ENCODE measurements around the gene PTN.

The PTN gene

GRCh38 chr7:137329411-137329810 lies 14.1 kb downstream of the PTN start:
- Histone ChIP-seq H3F3A (ENCODE audit: insufficient read depth) (no peaks in the 10 kb centered on the region), H3K9me2 (replicated peaks; ENCODE audit: insufficient read depth, low read length) (no peaks in the 10 kb centered on the region), H3K9me3 (ENCODE audit: insufficient read depth, low read length) (no peaks in the 10 kb centered on the region), H3K4me3 (ENCODE audit: insufficient read depth, low read length, poor library complexity, severe bottlenecking) (no peak overlapping the region), H3K79me2 (ENCODE audit: insufficient read depth, low read length) (no peaks in the 10 kb centered on the region), H3K4me2 (ENCODE audit: low read depth, low read length, poor library complexity, severe bottlenecking) (no peak overlapping the region), H3K9ac (ENCODE audit: low read length) (no peak overlapping the region), H2AFZ (ENCODE audit: low read depth, low read length, severe bottlenecking) (no peak overlapping the region), H3K36me3 (ENCODE audit: low read length) (no peaks in the 10 kb centered on the region), H4K20me1 (ENCODE audit: low read depth, low read length) (no peaks in the 10 kb centered on the region), H3K27me3 (ENCODE audit: low read length) (no peaks in the 10 kb centered on the region), H3K27ac (ENCODE audit: low read depth, low read length) (no peak overlapping the region)
- TF ChIP-seq EZH2phosphoT487 (conservative IDR thresholded peaks at IDR 0.05; ENCODE audit: low read length), result no peak
- no peak for TF ChIP-seq CTCF (IDR thresholded peaks at IDR 0.05; ENCODE audit: insufficient read depth, low read length, poor library complexity, severe bottlenecking)

- Histone ChIP-seq H3K9ac (ENCODE audit: low read length) (no peak overlapping the region), H3K36me3 (ENCODE audit: low read length) (no peaks in the 10 kb centered on the region), H3K79me2 (ENCODE audit: insufficient read depth, low read length) (no peaks in the 10 kb centered on the region), H3K4me2 (ENCODE audit: low read depth, low read length, poor library complexity, severe bottlenecking) (no peak overlapping the region), H4K20me1 (ENCODE audit: low read depth, low read length) (no peaks in the 10 kb centered on the region), H3K9me2 (replicated peaks; ENCODE audit: insufficient read depth, low read length) (no peaks in the 10 kb centered on the region), H2AFZ (ENCODE audit: low read depth, low read length, severe bottlenecking) (no peak overlapping the region), H3K9me3 (ENCODE audit: insufficient read depth, low read length) (no peaks in the 10 kb centered on the region), H3F3A (ENCODE audit: insufficient read depth) (no peaks in the 10 kb centered on the region), H3K27ac (ENCODE audit: low read depth, low read length) (no peak overlapping the region), H3K27me3 (ENCODE audit: low read length) (no peaks in the 10 kb centered on the region), H3K4me3 (ENCODE audit: insufficient read depth, low read length, poor library complexity, severe bottlenecking) (no peak overlapping the region)
- TF ChIP-seq CTCF (IDR thresholded peaks at IDR 0.05; ENCODE audit: insufficient read depth, low read length, poor library complexity, severe bottlenecking), result no peak
- no peak for TF ChIP-seq EZH2phosphoT487 (conservative IDR thresholded peaks at IDR 0.05; ENCODE audit: low read length)
Observed at GRCh38 chr7:137328373-137329120, 15.0 kb downstream of the PTN start.

- no peaks in the 10 kb centered on the region for H3K9me3 ChIP-seq (ENCODE audit: insufficient read depth, low read length)
- H3K79me2 ChIP-seq (ENCODE audit: insufficient read depth, low read length), result no peaks in the 10 kb centered on the region
- TF ChIP-seq CTCF (IDR thresholded peaks at IDR 0.05; ENCODE audit: insufficient read depth, low read length, poor library complexity, severe bottlenecking) (no peak), EZH2phosphoT487 (conservative IDR thresholded peaks at IDR 0.05; ENCODE audit: low read length) (no peak)
- H3K27me3 ChIP-seq (ENCODE audit: low read length), result no peaks in the 10 kb centered on the region
- H3K9me2 ChIP-seq (replicated peaks; ENCODE audit: insufficient read depth, low read length), result no peaks in the 10 kb centered on the region
- no peaks in the 10 kb centered on the region for H3F3A ChIP-seq (ENCODE audit: insufficient read depth)
- H2AFZ ChIP-seq (ENCODE audit: low read depth, low read length, severe bottlenecking), result no peak overlapping the region
- H3K9ac ChIP-seq (ENCODE audit: low read length), result no peak overlapping the region
- no peaks in the 10 kb centered on the region for H4K20me1 ChIP-seq (ENCODE audit: low read depth, low read length)
- H3K27ac ChIP-seq (ENCODE audit: low read depth, low read length), result no peak overlapping the region
- no peak overlapping the region for H3K4me2 ChIP-seq (ENCODE audit: low read depth, low read length, poor library complexity, severe bottlenecking)
- H3K36me3 ChIP-seq (ENCODE audit: low read length), result no peaks in the 10 kb centered on the region
- H3K4me3 ChIP-seq (ENCODE audit: insufficient read depth, low read length, poor library complexity, severe bottlenecking), result no peak overlapping the region
Observed at GRCh38 chr7:137325927-137326326, 17.6 kb downstream of the PTN start.

All from SU-DHL-6 (cell line).